GM23248 (cell line): Measurements from ENCODE around the gene FAM118B.

Source experiments
- EZH2 ChIP-seq: fragments of 200-600 bp; sonication (generic); IDR thresholded peaks from 2 replicates; pipeline ENCODE4 v1.6.1; 2018; ENCODE audit warnings: antibody characterized with exemption, mild to moderate bottlenecking; ENCODE audit not compliant: insufficient read depth, poor library complexity, severe bottlenecking
- EZH2phosphoT487 ChIP-seq: fragments of 200-600 bp; sonication (generic); IDR thresholded peaks from 2 replicates; pipeline ENCODE4 v1.6.1; 2018; ENCODE audit warnings: antibody characterized with exemption, moderate library complexity, mild to moderate bottlenecking, low read depth; ENCODE audit not compliant: insufficient read depth

- TF ChIP-seq EZH2: no peak
- TF ChIP-seq EZH2phosphoT487: no peak
These were observed 593 bp downstream of the FAM118B start for GRCh38 chr11:126212089-126212660.
